GM18508 (cell line): ENCODE data around the gene TNFSF12.

Source experiments
- ATAC-seq: cut with Tn5 transposase; IDR thresholded peaks from one replicate; pipeline ENCODE4 v1.9.1; 2021; ENCODE audit warnings: moderate number of reproducible peaks; ENCODE audit not compliant: insufficient read depth, unreplicated experiment

The TNFSF12 gene

GRCh38 chr17:7548585-7549400 lies at the start of gene TNFSF12:
Gene TNFSF12 (plus strand): TSS chr17:7549058. CDS start chr17:7549154, 96 bp downstream.
- no peak for ATAC-seq

GRCh38 chr17:7499161-7499560 lies 49.7 kb upstream of the TNFSF12 start:
- ATAC-seq: no peak

- no peak for ATAC-seq
These were observed 47.1 kb upstream of the TNFSF12 start for GRCh38 chr17:7501729-7502128.

- ATAC-seq: no peak
These were observed 46.5 kb upstream of the TNFSF12 start for GRCh38 chr17:7502171-7502847.

- no peak for ATAC-seq
These were observed 45.9 kb upstream of the TNFSF12 start for GRCh38 chr17:7502987-7503386.

GRCh38 chr17:7503521-7503920 lies 45.3 kb upstream of the TNFSF12 start:
- no peak for ATAC-seq

- ATAC-seq: no peak
These were observed 40.7 kb upstream of the TNFSF12 start for GRCh38 chr17:7508145-7508544.

GRCh38 chr17:7508846-7509245 lies 40.0 kb upstream of the TNFSF12 start:
- ATAC-seq: no peak

- ATAC-seq: no peak
These were observed 38.9 kb upstream of the TNFSF12 start for GRCh38 chr17:7509937-7510336.

- ATAC-seq: no peak
These were observed 37.8 kb upstream of the TNFSF12 start for GRCh38 chr17:7511108-7511507.

GRCh38 chr17:7512105-7512504 lies 36.8 kb upstream of the TNFSF12 start:
- no peak for ATAC-seq

GRCh38 chr17:7512824-7513540 lies 35.9 kb upstream of the TNFSF12 start:
- ATAC-seq: no peak

- ATAC-seq: no peak
These were observed 34.9 kb upstream of the TNFSF12 start for GRCh38 chr17:7513850-7514419.

GRCh38 chr17:7515911-7516610 lies 32.8 kb upstream of the TNFSF12 start:
- no peak for ATAC-seq

- no peak for ATAC-seq
These were observed 25.8 kb upstream of the TNFSF12 start for GRCh38 chr17:7523033-7523432.

GRCh38 chr17:7528842-7529241 lies 20.0 kb upstream of the TNFSF12 start:
- no peak for ATAC-seq

- ATAC-seq: no peak
These were observed 18.6 kb upstream of the TNFSF12 start for GRCh38 chr17:7530023-7530900.

GRCh38 chr17:7538050-7538449 lies 10.8 kb upstream of the TNFSF12 start:
- no peak for ATAC-seq

- no peak for ATAC-seq
These were observed 9.8 kb upstream of the TNFSF12 start for GRCh38 chr17:7538891-7539545.
